Measurements from ENCODE around the gene SLC6A17.

SLC6A17 gene

DNA sequence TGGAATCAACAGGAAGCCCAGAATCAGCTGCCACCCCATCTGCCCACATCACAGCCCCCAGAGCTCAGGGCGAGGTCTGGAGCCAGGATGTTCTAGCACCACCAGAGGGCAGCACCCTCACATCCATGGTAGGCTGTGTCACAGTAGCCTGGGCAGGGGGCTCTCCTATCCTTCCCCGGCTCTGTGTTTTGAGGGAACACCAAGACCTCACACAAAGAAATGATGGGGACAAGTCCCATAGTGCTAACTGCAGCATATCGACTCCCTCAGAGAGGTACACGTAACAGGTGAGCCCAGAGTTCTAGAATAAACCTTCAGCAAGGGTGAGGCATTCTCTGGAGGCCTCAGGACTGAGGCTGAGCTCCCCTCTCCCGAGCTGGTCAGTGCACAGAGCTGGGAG, 57.5 kb downstream of the SLC6A17 start:
- peaks cover 15% of the 10 kb centered on the region for H3K4me1 ChIP-seq (ENCODE audit: insufficient read depth, low read length, poor library complexity, severe bottlenecking)
- no peaks in the 10 kb centered on the region for H4K20me1 ChIP-seq (ENCODE audit: insufficient read depth, low read length, poor library complexity, severe bottlenecking)
- H3K9ac ChIP-seq (ENCODE audit: low read depth, low read length, poor library complexity, severe bottlenecking): no peak overlapping the region
- no peaks in the 10 kb centered on the region for H3F3A ChIP-seq (ENCODE audit: low read depth)
- H2AFZ ChIP-seq (ENCODE audit: low read length): no peak overlapping the region
- no peaks in the 10 kb centered on the region for H3K36me3 ChIP-seq (ENCODE audit: insufficient read depth, low read length)
- no peak overlapping the region for H3K4me2 ChIP-seq (ENCODE audit: low read depth, low read length, poor library complexity, severe bottlenecking)
- no peak for TF ChIP-seq EZH2phosphoT487 (IDR thresholded peaks at IDR 0.05; ENCODE audit: borderline replicate concordance)
- TF ChIP-seq, protein P1, sequence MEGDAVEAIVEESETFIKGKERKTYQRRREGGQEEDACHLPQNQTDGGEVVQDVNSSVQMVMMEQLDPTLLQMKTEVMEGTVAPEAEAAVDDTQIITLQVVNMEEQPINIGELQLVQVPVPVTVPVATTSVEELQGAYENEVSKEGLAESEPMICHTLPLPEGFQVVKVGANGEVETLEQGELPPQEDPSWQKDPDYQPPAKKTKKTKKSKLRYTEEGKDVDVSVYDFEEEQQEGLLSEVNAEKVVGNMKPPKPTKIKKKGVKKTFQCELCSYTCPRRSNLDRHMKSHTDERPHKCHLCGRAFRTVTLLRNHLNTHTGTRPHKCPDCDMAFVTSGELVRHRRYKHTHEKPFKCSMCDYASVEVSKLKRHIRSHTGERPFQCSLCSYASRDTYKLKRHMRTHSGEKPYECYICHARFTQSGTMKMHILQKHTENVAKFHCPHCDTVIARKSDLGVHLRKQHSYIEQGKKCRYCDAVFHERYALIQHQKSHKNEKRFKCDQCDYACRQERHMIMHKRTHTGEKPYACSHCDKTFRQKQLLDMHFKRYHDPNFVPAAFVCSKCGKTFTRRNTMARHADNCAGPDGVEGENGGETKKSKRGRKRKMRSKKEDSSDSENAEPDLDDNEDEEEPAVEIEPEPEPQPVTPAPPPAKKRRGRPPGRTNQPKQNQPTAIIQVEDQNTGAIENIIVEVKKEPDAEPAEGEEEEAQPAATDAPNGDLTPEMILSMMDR (conservative IDR thresholded peaks at IDR 0.05; ENCODE audit: low read length): peak; percentile 93
- H3K79me2 ChIP-seq (ENCODE audit: insufficient read depth, low read length): no peaks in the 10 kb centered on the region
- H3K9me3 ChIP-seq (ENCODE audit: insufficient read depth, low read depth, low read length): no peaks in the 10 kb centered on the region
- H3K9me2 ChIP-seq (replicated peaks; ENCODE audit: low read depth, low read length): no peaks in the 10 kb centered on the region
- no peak overlapping the region for H3K4me3 ChIP-seq (ENCODE audit: low read length, poor library complexity, severe bottlenecking)
- H3K27me3 ChIP-seq (ENCODE audit: insufficient read depth, low read length, poor library complexity, severe bottlenecking): peaks cover 4% of the 10 kb centered on the region

DNA sequence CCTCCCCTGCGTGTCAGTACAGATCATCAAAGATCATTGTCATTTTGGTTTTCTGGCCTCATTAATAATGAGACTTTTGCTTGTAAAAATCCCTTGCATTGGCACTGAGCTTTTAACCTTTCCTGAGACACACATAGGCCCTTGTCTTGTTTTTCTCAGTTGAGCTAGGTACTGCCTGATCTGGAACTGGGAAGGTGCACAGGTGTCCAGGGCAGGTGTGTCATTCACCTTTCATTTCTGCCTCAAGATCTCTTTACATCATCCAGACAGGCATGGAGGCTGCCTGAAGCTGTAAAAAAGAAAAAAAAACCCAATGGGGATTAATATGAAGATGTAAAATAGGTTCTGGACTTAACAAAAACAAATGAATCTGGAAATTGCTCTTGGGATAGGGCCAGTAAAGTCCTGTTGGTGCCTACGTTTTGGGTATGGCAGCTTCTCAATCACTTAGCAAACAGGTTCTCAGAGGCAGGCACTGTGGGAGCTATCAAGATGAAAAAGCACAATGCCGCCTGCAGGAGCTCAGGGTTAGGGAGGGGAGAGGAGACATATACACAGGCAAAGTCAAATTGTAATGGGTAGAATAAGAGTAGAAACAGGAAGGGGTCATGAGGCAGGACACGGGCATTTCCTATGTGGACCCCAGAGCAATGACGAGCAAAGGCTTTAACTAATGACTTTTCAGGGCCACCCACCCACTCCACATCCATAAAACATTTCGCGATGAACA, 58.8 kb downstream of the SLC6A17 start:
- H2AFZ ChIP-seq (ENCODE audit: low read length): peak overlapping the region; percentile 87
- peak overlapping the region; percentile 87 for H3K4me2 ChIP-seq (ENCODE audit: low read depth, low read length, poor library complexity, severe bottlenecking)
- no peaks in the 10 kb centered on the region for H3K9me3 ChIP-seq (ENCODE audit: insufficient read depth, low read depth, low read length)
- TF ChIP-seq, protein P1 (conservative IDR thresholded peaks at IDR 0.05; ENCODE audit: low read length): no peak
- TF ChIP-seq EZH2phosphoT487 (IDR thresholded peaks at IDR 0.05; ENCODE audit: borderline replicate concordance): no peak
- H3K9me2 ChIP-seq (replicated peaks; ENCODE audit: low read depth, low read length): no peaks in the 10 kb centered on the region
- peak overlapping the region; percentile 80 for H3K4me3 ChIP-seq (ENCODE audit: low read length, poor library complexity, severe bottlenecking)
- H3K9ac ChIP-seq (ENCODE audit: low read depth, low read length, poor library complexity, severe bottlenecking): peak overlapping the region; percentile 47
- peaks cover 4% of the 10 kb centered on the region for H3K27me3 ChIP-seq (ENCODE audit: insufficient read depth, low read length, poor library complexity, severe bottlenecking)
- H3K79me2 ChIP-seq (ENCODE audit: insufficient read depth, low read length): no peaks in the 10 kb centered on the region
- peaks cover 10% of the 10 kb centered on the region for H3K4me1 ChIP-seq (ENCODE audit: insufficient read depth, low read length, poor library complexity, severe bottlenecking)
- no peaks in the 10 kb centered on the region for H3K36me3 ChIP-seq (ENCODE audit: insufficient read depth, low read length)
- H3F3A ChIP-seq (ENCODE audit: low read depth): no peaks in the 10 kb centered on the region
- no peaks in the 10 kb centered on the region for H4K20me1 ChIP-seq (ENCODE audit: insufficient read depth, low read length, poor library complexity, severe bottlenecking)

DNA sequence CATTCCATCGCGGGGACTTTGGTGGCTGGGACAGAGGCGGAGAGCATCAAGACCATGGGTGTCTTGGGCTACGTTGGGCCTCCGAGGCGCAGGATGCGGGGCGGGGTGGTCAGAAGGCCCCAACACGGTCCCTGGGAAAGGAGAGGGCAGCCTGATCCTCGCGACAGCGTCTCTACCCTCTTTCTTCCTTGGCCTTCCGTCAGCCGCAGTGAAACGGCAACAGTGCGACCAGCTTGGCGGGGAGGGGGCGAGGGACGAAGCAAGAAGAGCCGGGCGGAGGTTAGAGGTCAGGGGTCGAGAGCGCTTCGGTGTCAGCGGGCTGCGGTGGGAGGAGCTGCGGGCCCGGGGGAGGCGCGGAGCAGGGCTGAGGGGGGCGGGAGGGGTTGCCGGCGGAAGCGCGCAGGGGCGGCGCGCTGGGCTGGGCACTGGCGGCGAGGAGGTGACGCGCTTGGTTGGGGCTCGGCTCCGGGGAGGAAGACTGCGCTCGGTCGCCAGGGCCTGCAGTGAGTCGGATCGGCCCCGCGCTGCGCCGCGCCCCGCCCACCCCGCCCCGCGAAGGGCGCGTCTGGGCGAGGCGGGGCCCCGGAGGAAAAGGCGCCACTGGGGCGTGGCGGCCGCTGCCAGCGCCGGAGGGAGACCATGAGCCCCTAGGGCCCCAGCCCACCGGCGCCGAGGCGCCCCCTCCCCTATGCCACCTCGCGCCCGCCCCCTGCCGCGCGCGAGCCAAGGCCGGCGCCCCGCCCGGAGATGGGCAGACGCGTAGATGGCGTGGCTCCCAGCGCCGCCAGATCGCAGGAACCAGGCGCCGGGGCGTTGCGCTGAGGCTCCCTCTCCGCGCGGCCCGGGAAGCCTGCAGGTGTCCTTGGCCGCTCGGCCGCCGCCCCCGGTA, 59.7 kb downstream of the SLC6A17 start, which contains the start of gene KCNC4:
TSS of gene KCNC4 (plus strand) at position 600 of the 889 bp plus-strand sequence. CDS start 1,186 bp downstream, outside the sequence.
- Histone ChIP-seq H4K20me1 (ENCODE audit: insufficient read depth, low read length, poor library complexity, severe bottlenecking) (no peaks in the 10 kb centered on the region), H3K27me3 (ENCODE audit: insufficient read depth, low read length, poor library complexity, severe bottlenecking) (peaks cover 4% of the 10 kb centered on the region), H3K9me3 (ENCODE audit: insufficient read depth, low read depth, low read length) (no peaks in the 10 kb centered on the region), H3K9ac (ENCODE audit: low read depth, low read length, poor library complexity, severe bottlenecking) (peak within 1 kb of the TSS; percentile 62), H3K4me3 (ENCODE audit: low read length, poor library complexity, severe bottlenecking) (peak within 1 kb of the TSS; percentile 80), H3K4me1 (ENCODE audit: insufficient read depth, low read length, poor library complexity, severe bottlenecking) (peaks cover 10% of the 10 kb centered on the region), H3K36me3 (ENCODE audit: insufficient read depth, low read length) (no peaks in the 10 kb centered on the region), H3F3A (ENCODE audit: low read depth) (no peaks in the 10 kb centered on the region), H3K4me2 (ENCODE audit: low read depth, low read length, poor library complexity, severe bottlenecking) (peak within 1 kb of the TSS; percentile 87), H3K79me2 (ENCODE audit: insufficient read depth, low read length) (no peaks in the 10 kb centered on the region), H3K9me2 (replicated peaks; ENCODE audit: low read depth, low read length) (no peaks in the 10 kb centered on the region), H2AFZ (ENCODE audit: low read length) (peak within 1 kb of the TSS; percentile 91)
- TF ChIP-seq, protein P1 (conservative IDR thresholded peaks at IDR 0.05; ENCODE audit: low read length): no peak
- TF ChIP-seq EZH2phosphoT487 (IDR thresholded peaks at IDR 0.05; ENCODE audit: borderline replicate concordance): no peak
